H54 (cell line): Measurements from ENCODE around the gene PCSK7.
"Not testable (repeated sequence)": the region's sequence is repeated elsewhere in the genome, so short reads cannot be mapped to it uniquely, and the experiment has no call there.

ENCODE experiments used
- DNase-seq: peaks from one replicate; pipeline ENCODE4 v3.0.0; 2011; ENCODE audit warnings: low spot score, mixed read lengths; ENCODE audit not compliant: insufficient read length
- FAIRE-seq: peaks from 3 replicates; lab custom pipeline; 2011; peaks lifted over from hg19 to GRCh38; lab: Jason Lieb, UNC
- POLR2A ChIP-seq: IDR thresholded peaks from 2 replicates; pipeline ENCODE4 v1.6.1; 2011; ENCODE audit warnings: low read depth, mild to moderate bottlenecking, low read length

Gene PCSK7

DNA sequence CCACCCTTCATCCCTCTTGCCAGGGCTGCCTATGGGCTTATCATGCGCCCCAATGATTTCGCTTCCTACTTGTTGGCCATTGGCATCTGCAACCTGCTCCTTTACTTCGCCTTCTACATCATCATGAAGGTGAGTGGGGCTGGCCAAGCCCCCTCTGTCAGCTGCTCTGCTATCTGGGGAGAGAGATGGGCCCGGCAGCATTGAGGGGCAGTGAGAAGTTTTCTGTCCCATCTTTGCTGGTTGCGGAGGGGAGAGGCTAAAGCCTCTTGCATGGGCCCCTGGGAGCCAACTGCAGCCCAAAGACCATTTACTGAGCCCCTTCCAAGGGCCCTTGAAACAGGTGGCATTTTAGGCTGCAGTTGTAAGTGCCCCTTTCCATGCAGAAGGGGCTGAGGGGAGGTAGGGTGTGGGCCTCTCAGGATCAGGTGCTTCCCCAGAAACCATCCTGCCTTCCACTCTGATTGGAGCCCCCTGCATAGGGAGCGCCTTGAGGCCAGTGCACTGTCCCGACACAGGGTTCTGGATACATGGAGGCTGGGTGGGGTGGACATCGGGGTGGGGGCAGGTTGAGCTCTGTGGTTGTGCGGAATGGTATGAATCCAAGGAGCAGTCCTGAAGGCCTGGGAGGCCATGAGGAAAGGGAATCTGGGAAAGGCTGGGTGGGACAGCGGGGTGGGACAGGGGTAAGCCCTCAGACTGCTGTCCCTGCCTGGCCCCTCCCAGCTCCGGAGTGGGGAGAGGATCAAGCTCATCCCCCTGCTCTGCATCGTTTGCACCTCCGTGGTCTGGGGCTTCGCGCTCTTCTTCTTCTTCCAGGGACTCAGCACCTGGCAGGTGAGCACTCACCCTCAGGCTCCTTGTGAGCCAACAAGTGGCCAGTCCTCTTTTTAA lies 38.5 kb downstream of the PCSK7 start:
- DNase-seq (no peak), FAIRE-seq (no peak)
- no peak for TF ChIP-seq POLR2A

DNA sequence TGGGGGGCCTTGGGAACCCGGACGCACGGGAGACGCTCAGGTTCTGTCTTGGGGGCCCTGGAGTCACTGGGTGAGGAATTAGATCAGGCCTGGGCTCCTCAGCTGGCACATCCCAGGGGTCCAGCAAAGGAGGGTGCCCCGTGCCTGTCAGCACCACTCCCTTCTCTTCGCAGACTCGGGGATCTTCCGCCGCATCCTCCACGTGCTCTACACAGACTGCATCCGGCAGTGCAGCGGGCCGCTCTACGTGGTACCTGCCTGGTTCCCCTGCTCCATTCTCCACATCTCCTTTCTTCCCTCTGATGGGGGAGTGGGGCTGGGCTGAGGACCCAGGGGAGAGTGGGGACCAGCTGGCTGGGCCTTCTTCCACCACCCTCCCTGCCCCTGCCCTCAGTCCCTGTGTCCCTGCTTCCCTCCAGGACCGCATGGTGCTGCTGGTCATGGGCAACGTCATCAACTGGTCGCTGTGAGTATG lies 39.4 kb downstream of the PCSK7 start:
- FAIRE-seq (no peak), DNase-seq (no peak)
- no peak for TF ChIP-seq POLR2A

DNA sequence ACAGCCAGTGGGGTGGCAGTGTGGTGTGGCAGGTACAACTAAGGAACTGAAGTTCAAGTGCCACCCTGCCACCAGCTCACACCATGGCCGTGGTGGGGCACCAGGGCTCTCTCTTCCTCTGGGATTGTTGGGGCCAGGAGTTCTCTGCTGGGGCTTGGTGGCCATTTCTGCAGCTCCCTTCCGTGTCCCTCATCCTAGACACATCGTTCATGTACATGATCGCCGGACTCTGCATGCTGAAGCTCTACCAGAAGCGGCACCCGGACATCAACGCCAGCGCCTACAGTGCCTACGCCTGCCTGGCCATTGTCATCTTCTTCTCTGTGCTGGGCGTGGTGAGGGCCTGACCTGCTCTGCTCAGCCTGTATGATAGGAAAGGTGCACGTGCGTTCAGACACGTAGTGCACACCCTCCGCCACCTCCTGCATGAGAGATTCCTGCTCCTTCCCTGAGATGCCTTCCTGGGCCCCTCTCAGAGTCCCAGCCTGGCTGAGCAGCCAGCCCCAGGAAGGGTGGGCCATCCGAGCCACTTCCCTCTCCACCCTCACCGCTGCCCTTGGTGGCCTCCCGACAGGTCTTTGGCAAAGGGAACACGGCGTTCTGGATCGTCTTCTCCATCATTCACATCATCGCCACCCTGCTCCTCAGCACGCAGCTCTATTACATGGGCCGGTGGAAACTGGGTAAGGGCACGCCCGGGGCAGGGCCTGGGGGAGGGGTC lies 40.0 kb downstream of the PCSK7 start:
- no peak for TF ChIP-seq POLR2A
- FAIRE-seq = no peak
- no peak for DNase-seq

DNA sequence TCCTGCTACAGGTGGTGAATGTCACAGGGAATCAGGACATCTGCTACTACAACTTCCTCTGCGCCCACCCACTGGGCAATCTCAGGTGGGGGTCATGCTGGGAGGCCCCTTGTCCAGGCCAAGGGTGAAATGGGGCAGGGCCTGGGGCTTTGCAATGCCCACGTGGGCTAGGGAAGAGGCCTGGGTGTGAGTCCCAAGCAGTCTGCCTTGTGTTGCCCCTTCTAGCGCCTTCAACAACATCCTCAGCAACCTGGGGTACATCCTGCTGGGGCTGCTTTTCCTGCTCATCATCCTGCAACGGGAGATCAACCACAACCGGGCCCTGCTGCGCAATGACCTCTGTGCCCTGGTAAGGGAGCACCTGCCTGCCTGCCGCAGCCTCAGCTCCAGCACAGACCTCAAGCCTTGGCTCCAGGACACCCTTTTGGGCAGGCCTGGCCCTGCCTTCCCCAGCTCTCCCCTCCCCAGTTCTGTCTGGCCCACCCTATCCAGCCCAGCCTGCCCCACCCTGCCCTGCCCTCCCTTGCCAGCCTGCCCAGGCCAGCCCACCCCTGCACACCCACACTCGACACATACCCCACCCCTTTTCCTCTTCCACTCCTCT lies 41.8 kb downstream of the PCSK7 start:
- DNase-seq = no peak
- no peak for FAIRE-seq
- TF ChIP-seq POLR2A = no peak

DNA sequence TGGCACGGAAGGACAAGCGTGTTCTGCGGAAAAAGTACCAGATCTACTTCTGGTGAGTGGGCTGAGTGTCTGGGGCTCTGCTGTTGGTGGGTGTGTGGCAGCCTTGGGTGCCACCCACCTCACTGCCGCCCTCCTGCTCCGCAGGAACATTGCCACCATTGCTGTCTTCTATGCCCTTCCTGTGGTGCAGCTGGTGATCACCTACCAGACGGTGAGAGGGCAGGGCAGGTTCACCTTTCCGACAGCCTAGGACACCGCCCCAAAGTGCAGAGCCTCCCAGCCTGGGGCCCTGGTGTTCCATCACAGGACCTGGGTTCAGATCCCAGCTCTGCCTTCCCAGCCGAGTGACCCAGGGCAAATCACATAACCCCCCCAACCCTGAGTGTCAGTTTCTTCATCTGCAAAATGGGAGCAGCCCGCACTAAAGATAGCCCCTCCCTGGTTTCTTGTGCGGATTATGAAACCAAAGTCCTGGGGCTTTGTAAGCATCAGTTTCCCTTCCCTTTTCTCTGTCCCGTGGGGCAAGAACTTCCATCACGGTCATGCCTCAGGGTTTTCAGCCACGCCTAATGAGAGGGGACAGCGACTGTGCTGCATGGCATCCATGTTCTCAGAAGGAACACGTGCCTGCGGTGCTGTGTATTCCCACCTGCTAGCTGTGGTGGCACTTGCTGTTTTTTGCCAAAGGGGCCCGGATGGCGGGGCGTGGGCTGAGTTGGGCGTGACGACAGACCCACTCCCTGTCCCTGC lies 42.5 kb downstream of the PCSK7 start:
- DNase-seq (no peak), FAIRE-seq (no peak)
- no peak for TF ChIP-seq POLR2A

DNA sequence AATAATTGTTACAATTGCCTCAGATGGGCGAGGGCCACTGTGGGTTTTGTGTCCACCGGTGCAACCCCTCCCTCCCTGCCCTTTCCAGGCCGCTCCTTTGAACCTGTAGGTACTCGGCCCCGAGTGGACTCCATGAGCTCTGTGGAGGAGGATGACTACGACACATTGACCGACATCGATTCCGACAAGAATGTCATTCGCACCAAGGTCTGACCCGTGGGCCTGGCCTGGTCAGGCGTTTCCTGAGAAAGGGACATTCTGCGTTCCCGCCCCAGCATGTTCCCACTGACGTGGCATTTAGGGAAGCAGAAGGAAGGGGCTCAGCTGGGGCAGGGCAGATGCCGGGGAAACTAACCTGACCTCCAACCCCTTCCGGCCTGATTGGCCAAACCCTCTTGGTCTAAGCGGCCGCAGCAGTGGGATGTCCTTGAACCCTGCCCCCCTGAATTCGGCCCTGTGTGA lies 43.2 kb downstream of the PCSK7 start:
- FAIRE-seq (no peak), DNase-seq (no peak)
- no peak for TF ChIP-seq POLR2A

DNA sequence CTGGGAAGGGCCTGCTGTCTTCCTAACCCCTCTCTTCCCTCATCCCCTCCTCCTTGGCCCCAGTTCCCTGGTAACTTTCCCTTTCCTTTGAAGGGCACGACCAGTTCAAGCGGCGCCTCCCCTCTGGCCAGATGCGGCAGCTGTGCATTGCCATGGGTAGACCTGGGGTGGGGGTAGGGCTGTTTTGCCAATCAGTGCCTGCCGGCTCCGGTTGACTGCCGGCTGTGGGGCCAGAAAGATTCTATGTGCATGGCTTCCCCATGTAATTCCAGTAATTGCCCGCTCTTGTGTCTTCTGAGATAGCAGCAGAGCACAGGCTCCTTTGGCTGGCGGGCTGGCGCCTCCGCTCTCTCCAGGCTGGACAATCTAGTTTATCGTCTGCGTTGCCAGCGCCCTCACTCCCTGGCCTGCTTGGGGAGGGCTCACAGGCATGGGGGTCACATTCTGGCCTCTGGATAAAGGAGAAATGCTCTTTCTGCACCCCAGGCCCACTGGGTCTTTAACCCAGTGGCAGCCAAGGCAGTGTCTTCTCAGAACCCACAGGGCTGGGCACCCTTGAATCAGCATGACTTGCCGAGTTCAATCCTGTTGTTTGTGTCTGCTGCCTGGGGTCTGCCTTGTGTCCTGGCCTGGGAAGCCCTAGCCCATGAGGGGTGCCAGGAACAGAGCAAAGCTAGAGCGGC lies 43.9 kb downstream of the PCSK7 start:
- DNase-seq (no peak), FAIRE-seq (no peak)
- TF ChIP-seq POLR2A = no peak

DNA sequence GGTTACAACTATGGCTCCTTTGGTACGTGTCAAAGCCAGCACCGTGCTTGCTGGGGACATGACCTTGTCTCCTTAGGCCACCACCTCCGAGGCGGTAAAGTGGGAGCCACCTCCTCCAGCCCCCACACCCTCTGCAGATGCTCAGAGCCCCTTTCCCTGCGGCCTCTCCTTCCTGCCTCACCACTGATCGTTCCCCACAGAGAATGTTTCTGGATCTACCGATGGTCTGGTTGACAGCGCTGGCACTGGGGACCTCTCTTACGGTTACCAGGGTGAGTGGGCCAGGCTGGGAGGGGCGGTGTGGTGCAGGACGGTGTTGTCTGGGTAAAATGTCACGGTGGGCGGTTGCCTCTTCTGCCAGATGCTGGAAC lies 44.5 kb downstream of the PCSK7 start:
- no peak for DNase-seq
- FAIRE-seq = no peak
- no peak for TF ChIP-seq POLR2A

DNA sequence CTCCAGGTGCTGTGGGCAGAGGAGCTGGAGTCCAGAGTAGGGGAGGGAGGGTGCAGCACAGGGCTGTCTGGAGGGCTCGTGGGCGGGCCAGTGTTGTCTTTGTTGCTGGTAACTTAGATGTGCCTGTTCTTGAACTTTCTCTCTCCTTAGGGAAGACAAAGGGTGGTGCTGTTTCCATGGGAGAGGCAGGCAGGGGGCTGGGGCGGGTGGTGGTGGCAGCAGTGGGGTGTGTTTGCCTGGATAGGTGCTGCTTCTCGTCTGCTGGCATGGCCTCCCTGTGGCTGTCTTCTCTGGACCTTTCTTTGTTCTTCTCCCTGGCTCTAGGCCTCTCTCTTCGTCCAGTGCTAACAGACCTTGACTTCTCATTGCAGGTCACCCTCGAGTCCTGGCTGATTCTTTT lies 44.9 kb downstream of the PCSK7 start:
- no peak for FAIRE-seq
- no peak for DNase-seq
- TF ChIP-seq POLR2A = no peak

DNA sequence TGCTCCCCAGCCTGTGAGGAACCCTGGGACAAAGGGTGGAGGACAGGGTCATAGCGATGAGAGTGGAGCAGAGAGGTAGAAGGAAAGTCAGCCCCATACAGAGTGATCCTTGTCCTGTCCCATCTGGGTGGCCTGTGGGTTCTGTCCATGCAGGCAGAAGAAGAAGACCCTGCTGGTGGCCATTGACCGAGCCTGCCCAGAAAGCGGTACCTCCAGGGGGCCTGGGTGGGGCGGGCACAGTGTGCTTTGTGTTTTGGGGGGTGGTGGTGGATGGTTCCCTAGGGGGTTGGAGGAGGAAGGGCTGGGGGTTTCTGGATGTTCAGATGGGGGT lies 45.5 kb downstream of the PCSK7 start:
- DNase-seq (no peak), FAIRE-seq (no peak)
- TF ChIP-seq POLR2A = no peak

DNA sequence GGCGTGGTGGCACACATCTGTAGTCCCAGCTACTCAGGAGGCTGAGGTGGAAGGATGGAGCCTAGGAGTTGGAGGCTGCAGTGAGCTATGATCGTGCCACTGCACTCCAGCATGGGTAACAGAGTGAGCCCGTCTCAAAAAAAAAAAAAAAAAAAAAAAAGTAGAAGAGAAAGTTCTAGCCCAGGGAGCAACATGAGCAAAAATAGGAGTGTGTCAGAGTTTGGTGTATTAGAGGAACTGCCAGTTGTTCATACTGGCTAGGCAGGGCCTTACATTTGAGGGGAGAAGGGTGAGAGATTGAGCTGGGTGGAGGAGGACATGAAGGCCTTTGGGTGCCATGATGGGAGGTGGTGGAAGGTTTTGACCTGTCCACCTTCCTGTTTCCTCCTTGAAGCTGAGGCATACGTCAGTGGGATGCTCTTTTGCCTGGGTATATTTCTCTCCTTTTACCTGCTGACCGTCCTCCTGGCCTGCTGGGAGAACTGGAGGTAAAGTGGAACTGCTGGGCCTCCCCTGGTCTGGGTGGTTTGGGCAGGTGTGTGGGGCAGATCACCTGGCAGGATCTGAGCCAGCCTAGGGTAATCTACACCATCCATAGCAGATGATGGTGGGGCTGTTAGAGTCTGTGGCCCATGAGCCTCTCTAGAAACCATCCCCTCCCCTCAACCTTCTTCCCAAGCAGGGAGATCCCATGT lies 46.0 kb downstream of the PCSK7 start:
- FAIRE-seq (no peak), DNase-seq (no peak)
- no peak for TF ChIP-seq POLR2A

DNA sequence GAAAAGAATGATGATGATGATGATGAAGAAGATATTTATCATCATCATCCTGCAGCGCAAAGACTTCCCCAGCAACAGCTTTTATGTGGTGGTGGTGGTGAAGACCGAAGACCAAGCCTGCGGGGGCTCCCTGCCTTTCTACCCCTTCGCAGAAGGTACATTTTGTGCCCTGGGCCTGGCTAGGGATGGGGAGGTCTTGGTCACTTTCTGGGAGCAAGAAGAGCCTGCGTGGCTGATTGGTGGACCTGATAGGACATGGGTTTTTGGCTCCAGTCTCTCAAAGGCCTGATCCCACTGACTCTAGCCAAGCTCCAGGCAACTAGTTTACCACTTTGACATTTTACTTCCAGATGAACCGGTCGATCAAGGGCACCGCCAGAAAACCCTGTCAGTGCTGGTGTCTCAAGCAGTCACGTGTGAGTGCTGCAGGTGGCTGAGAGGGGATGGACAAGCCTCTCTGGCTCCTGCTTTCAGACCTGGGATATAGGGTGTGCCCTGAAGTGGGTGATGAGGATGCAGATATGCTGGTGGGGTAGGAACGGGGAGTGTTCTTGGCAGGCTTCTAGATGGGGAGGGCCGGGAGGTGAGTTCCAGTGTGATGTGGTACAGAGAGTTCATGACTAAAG lies 48.0 kb downstream of the PCSK7 start:
- DNase-seq (no peak), FAIRE-seq (no peak)
- TF ChIP-seq POLR2A = no peak

DNA sequence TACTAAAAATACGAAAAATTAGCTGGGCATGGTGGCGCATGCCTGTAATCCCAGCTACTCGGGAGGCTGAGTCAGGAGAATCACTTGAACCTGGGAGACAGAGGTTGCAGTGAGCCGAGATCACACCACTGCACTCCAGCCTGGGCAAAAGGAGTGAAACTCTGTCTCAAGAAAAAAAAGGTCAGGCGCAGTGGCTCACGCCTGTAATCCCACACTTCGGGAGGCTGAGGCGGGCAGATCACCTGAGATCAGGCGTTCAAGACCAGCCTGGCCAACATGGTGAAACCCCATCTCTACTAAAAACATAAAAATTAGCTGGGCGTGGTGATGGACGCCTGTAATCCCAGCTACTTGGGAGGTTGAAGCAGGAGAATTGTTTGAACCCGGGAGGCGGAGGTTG lies 48.7 kb downstream of the PCSK7 start:
- not testable (repeated sequence) for FAIRE-seq, DNase-seq
